Measurements from ENCODE around the gene HBQ1.

GRCh38 chr16:228852-229730 is 48.8 kb downstream of the HBQ1 start, which contains the start of gene LUC7L:
- TF ChIP-seq CTCF (conservative IDR thresholded peaks at IDR 0.05; ENCODE audit: low read depth, low read length) = no peak
- TF ChIP-seq EZH2phosphoT487 (IDR thresholded peaks at IDR 0.05; ENCODE audit: borderline replicate concordance, low read length) = no peak
